Measurements from ENCODE around the gene STK39.

The STK39 gene

DNA sequence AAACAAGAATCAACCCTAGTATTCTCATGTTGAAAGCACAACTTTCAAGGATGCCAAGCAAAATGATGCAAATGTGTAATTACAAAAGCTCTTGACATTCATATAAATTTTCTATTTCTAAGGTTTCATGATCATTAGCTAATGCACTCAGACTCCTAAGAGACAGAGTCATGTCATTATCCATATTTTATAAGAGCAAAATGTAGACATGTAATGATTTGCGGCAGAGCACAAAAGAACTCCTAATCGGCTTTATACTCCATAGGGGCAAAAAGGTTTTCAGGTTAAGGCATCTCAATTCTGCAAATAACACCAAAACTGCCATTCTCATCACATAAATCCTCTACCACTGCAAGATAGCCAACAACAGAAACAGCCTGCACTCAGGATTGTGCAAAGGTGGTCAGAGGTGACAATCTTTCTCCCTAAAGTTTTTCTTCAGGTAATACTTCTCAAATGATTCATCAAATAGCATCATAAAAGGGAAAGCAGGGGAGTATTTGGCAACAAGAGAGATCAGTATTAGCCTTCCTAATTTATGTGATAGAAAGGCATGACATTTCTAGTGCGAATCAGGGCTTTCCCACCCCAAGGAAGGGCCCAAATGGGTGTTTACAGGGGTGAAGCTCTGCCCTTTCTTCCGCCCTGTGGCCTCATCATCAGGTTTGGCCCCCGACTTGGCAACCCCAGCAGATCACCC lies 64.7 kb downstream of the STK39 start:
- Histone ChIP-seq H2AFZ (ENCODE audit: low read depth, low read length) (no peak overlapping the region), H3K4me1 (ENCODE audit: insufficient read depth, low read length) (peaks cover 10% of the 10 kb centered on the region), H3K36me3 (ENCODE audit: insufficient read depth, low read length) (peaks cover 10% of the 10 kb centered on the region), H3K9me3 (ENCODE audit: low read length) (no peaks in the 10 kb centered on the region), H3K4me3 (ENCODE audit: low read length) (no peak overlapping the region), H3K27me3 (ENCODE audit: insufficient read depth, low read length) (no peaks in the 10 kb centered on the region)

DNA sequence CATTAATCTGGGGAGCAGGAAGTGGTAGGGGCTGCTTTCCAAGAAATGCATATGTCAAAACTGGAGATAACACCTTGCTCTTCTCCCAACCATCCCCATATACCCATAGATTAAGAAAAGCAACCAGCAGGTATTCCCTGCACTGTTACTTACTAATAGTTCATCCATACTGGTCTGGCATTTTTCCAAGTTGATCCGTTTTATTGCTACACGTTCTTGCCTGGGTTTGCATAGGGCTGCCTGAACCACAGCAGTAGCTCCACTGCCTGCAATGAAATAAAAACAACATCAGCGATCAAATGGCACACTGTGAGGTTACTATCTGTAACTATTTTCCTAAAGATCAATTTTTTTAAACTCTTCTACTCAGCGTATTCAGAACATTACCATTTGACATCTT lies 65.6 kb downstream of the STK39 start:
- no peaks in the 10 kb centered on the region for H3K27me3 ChIP-seq (ENCODE audit: insufficient read depth, low read length)
- peaks cover 12% of the 10 kb centered on the region for H3K4me1 ChIP-seq (ENCODE audit: insufficient read depth, low read length)
- no peak overlapping the region for H2AFZ ChIP-seq (ENCODE audit: low read depth, low read length)
- H3K4me3 ChIP-seq (ENCODE audit: low read length), result no peak overlapping the region
- no peaks in the 10 kb centered on the region for H3K9me3 ChIP-seq (ENCODE audit: low read length)
- H3K36me3 ChIP-seq (ENCODE audit: insufficient read depth, low read length), result peaks cover 10% of the 10 kb centered on the region

DNA sequence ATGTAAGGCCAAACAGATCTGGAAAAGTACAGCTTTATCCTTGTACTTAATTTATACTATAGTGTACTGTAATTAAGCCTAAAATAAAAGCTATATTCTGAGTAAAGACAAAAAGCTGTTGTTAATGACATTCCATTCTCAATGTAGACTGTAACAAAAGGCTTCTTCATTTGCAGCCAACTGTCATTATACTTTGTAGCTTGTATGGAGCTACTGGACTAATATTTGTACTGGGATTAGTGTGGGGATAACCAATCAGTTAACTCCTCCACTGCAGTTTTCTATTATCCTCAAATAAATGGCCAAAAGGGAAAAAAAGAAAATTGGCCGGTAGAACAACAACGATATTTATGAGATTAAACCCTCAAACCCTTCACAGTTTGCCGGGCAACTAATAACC lies 66.5 kb downstream of the STK39 start:
- no peak overlapping the region for H2AFZ ChIP-seq (ENCODE audit: low read depth, low read length)
- H3K36me3 ChIP-seq (ENCODE audit: insufficient read depth, low read length), result peaks cover 10% of the 10 kb centered on the region
- no peaks in the 10 kb centered on the region for H3K27me3 ChIP-seq (ENCODE audit: insufficient read depth, low read length)
- H3K9me3 ChIP-seq (ENCODE audit: low read length), result no peaks in the 10 kb centered on the region
- H3K4me3 ChIP-seq (ENCODE audit: low read length), result no peak overlapping the region
- peaks cover 12% of the 10 kb centered on the region for H3K4me1 ChIP-seq (ENCODE audit: insufficient read depth, low read length)

DNA sequence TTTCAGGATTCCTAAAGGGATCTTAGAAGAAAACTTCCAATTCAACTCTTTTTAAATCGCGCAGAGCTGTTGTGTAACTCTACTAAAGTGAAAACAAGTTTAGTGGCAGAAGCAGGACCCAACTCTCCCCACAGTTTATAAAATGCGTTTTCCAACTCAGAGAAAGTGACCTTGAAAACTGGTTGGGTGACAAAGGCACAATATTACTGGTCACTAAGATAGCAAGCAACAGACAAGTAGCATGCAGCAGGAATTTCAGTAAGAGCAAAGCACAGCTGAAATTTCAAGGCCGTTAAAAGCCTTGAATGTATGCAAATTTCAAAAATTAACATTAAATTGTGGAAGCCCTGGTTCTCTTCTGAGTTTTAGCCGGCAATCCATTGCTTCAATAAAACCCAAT lies 66.9 kb downstream of the STK39 start:
- no peaks in the 10 kb centered on the region for H3K9me3 ChIP-seq (ENCODE audit: low read length)
- no peak overlapping the region for H3K4me3 ChIP-seq (ENCODE audit: low read length)
- H2AFZ ChIP-seq (ENCODE audit: low read depth, low read length), result no peak overlapping the region
- H3K4me1 ChIP-seq (ENCODE audit: insufficient read depth, low read length), result peaks cover 12% of the 10 kb centered on the region
- peaks cover 10% of the 10 kb centered on the region for H3K36me3 ChIP-seq (ENCODE audit: insufficient read depth, low read length)
- H3K27me3 ChIP-seq (ENCODE audit: insufficient read depth, low read length), result no peaks in the 10 kb centered on the region

DNA sequence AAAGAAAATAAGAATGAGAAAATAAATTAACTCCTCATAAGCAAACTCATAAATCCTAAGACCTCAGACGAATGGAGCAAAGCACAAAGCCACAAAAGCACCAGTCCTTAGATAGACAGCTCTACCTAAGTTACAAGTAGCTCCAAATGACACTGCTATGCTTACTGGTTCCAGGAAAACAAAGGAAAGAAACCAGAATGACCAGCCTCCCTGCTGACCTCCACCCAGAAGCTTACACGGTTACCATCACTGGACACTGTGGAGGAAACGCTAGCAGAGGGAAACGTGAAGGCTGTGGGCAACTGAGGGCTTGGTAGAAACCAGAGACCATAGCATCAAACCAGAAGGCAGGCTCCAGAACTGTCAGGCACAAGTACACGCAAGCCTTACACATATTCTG lies 67.8 kb downstream of the STK39 start:
- Histone ChIP-seq H3K4me3 (ENCODE audit: low read length) (no peak overlapping the region), H3K4me1 (ENCODE audit: insufficient read depth, low read length) (peaks cover 12% of the 10 kb centered on the region), H2AFZ (ENCODE audit: low read depth, low read length) (no peak overlapping the region), H3K36me3 (ENCODE audit: insufficient read depth, low read length) (peaks cover 13% of the 10 kb centered on the region), H3K27me3 (ENCODE audit: insufficient read depth, low read length) (no peaks in the 10 kb centered on the region), H3K9me3 (ENCODE audit: low read length) (no peaks in the 10 kb centered on the region)

DNA sequence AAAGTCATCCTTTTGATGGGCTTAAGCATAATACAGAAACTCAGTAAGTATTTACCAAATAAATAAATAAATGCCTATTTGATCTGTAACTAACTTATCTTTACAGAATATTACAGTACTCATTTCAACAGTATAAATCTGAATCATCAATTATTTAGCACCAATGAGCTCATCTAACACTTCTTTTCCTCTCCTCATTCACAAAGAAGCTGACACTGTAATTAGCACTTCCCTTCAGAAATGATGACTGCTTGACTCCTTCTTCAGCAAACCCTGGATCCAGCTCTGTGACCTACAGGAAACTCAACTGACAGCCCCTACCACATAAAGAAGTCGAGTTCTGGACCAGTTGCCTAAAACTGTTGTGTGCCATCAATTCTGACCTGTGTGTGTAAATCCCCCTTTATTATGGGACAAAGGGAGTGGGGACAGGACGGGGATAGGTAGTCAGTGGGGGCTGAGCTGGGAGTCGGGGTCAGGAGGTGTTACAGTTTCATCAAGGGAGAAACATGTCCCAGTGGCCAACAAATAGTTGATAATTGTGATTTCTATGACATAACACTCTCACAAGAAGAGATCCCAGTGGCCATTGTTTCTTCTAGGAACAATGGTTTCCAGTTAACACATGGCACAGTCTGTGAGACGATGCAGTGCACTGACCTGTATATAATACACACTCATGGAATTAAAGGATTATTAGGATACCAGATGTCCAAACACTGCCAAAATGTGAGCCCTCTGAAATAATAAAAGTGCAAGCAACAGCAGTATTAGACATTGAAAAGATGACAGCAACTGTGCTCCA lies 68.7 kb downstream of the STK39 start:
- Histone ChIP-seq H2AFZ (ENCODE audit: low read depth, low read length) (no peak overlapping the region), H3K27me3 (ENCODE audit: insufficient read depth, low read length) (no peaks in the 10 kb centered on the region), H3K36me3 (ENCODE audit: insufficient read depth, low read length) (peaks cover 13% of the 10 kb centered on the region), H3K4me3 (ENCODE audit: low read length) (no peak overlapping the region), H3K9me3 (ENCODE audit: low read length) (no peaks in the 10 kb centered on the region), H3K4me1 (ENCODE audit: insufficient read depth, low read length) (peaks cover 12% of the 10 kb centered on the region)

DNA sequence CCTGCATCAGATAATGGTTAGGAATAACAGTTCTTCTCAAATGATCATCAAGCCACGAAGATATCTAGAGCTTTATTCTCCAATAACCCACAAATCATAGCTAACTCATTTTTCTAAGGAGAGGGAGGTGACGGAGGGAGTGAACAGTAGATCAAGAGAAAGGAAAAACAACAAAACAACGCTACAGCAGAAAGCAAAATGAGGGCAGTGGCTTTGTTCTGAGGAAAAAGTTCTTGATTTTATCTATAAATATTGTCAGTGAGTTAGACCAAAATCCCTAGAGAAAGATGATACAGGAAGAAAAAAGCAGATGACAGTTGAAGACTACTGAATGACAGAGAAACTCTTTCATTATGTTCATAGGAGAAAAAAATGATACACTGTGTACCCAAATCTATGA lies 71.0 kb downstream of the STK39 start:
- H3K27me3 ChIP-seq (ENCODE audit: insufficient read depth, low read length), result no peaks in the 10 kb centered on the region
- H3K4me1 ChIP-seq (ENCODE audit: insufficient read depth, low read length), result peaks cover 12% of the 10 kb centered on the region
- no peak overlapping the region for H3K4me3 ChIP-seq (ENCODE audit: low read length)

DNA sequence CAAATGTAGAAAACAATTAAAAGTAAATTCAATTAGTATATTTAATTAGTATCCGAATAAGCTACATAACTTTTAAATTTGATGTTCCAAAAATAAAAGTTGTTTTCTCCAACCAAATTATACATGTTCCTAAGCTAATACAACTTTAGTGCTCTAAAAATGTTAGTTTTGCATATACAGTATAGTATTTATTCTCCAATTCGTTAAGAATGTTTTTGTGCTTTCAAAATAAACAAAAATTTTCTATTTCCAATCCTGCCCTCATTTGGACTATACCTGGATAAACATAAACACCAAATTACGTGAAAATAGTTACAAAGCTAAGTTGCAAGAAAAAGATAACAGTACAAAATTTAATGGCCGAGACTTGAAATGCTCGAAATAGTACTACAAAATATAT lies 71.9 kb downstream of the STK39 start:
- Histone ChIP-seq H3K4me1 (ENCODE audit: insufficient read depth, low read length) (peaks cover 12% of the 10 kb centered on the region), H3K36me3 (ENCODE audit: insufficient read depth, low read length) (peaks cover 3% of the 10 kb centered on the region), H3K27me3 (ENCODE audit: insufficient read depth, low read length) (no peaks in the 10 kb centered on the region), H3K9me3 (ENCODE audit: low read length) (no peaks in the 10 kb centered on the region), H3K4me3 (ENCODE audit: low read length) (no peak overlapping the region), H2AFZ (ENCODE audit: low read depth, low read length) (no peak overlapping the region)

More for the DNA sequence above, 71.0 kb downstream of the STK39 start:
- Histone ChIP-seq H3K9me3 (ENCODE audit: low read length) (no peaks in the 10 kb centered on the region), H2AFZ (ENCODE audit: low read depth, low read length) (no peak overlapping the region), H3K36me3 (ENCODE audit: insufficient read depth, low read length) (peaks cover 9% of the 10 kb centered on the region)

DNA sequence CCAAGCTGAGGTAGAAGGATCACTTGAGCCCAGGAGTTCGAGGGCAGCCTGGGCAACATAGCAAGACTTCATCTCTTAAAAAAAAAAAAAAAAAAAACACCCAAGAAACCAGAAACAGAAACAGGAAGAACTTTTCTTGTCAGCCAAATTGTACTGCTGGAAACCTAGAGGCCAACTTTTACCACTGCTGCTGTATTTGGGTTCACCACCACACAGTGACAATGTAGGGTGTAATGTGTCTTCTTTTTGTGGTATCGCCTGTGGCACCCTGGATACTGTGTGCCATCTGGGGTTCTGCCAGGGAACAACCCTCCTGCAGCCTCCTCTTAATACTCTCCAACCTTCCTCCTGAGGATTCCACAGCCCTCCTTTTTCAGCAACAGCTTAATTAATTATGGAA lies 72.6 kb downstream of the STK39 start:
- H2AFZ ChIP-seq (ENCODE audit: low read depth, low read length), result no peak overlapping the region
- H3K9me3 ChIP-seq (ENCODE audit: low read length), result no peaks in the 10 kb centered on the region
- H3K4me3 ChIP-seq (ENCODE audit: low read length), result no peak overlapping the region
- peaks cover 12% of the 10 kb centered on the region for H3K4me1 ChIP-seq (ENCODE audit: insufficient read depth, low read length)
- H3K27me3 ChIP-seq (ENCODE audit: insufficient read depth, low read length), result no peaks in the 10 kb centered on the region
- peaks cover 3% of the 10 kb centered on the region for H3K36me3 ChIP-seq (ENCODE audit: insufficient read depth, low read length)

DNA sequence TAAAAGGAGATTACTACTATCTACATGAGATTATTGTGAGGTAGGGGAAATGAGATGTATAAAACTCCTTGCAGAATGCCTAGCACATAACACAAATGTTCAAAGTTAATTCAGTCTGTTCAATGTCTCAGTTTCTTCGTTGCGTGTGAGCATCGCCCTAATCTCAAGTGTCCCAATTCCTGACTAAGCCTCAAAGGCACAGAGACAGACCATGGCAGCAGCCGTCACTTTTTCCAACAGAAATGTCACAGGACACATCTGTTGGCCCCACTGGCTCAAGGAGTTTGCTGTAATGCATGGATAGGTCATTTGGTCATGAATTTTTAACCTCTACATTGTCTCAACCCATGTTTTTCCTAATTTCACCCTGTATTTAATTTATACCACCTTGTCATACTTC lies 75.3 kb downstream of the STK39 start:
- H3K36me3 ChIP-seq (ENCODE audit: insufficient read depth, low read length), result peaks cover 5% of the 10 kb centered on the region
- peaks cover 2% of the 10 kb centered on the region for H3K4me1 ChIP-seq (ENCODE audit: insufficient read depth, low read length)
- no peak overlapping the region for H3K4me3 ChIP-seq (ENCODE audit: low read length)
- no peak overlapping the region for H2AFZ ChIP-seq (ENCODE audit: low read depth, low read length)
- no peaks in the 10 kb centered on the region for H3K9me3 ChIP-seq (ENCODE audit: low read length)
- H3K27me3 ChIP-seq (ENCODE audit: insufficient read depth, low read length), result no peaks in the 10 kb centered on the region

DNA sequence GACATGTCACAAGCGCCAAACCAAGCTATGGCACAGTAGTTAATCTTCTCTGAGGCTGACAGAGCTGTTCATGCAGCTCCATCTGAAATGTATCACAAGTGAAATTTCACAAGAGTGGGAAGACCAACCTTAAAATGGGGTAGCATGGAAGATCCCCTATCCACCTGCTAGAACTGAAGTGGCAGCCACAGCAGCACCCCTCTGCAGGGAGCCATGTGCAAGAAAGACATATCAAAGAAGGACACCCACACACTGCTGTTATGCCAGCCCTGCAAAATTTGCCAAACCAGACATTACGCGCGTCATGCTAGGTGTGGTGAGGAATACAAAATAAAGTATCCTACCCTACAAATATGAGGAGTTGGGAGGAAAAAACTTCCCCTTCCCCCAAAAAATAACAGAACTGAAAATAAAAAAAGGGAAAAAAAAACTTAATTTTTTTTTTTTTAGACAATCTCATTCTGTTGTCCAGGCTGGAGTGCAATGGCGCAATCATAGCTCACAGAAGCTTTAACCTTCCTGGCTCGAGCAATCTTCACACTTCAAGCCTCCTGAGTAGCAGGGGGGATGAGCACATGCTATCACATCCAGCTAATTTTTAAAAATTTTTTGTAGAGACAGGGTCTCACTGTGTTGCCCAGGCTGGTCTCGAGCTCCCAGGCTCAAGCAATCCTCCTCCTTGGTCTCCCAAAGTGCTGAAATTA lies 76.2 kb downstream of the STK39 start:
- no peaks in the 10 kb centered on the region for H3K27me3 ChIP-seq (ENCODE audit: insufficient read depth, low read length)
- peaks cover 7% of the 10 kb centered on the region for H3K4me1 ChIP-seq (ENCODE audit: insufficient read depth, low read length)
- no peak overlapping the region for H2AFZ ChIP-seq (ENCODE audit: low read depth, low read length)
- peaks cover 9% of the 10 kb centered on the region for H3K36me3 ChIP-seq (ENCODE audit: insufficient read depth, low read length)
- no peak overlapping the region for H3K4me3 ChIP-seq (ENCODE audit: low read length)
- no peaks in the 10 kb centered on the region for H3K9me3 ChIP-seq (ENCODE audit: low read length)

DNA sequence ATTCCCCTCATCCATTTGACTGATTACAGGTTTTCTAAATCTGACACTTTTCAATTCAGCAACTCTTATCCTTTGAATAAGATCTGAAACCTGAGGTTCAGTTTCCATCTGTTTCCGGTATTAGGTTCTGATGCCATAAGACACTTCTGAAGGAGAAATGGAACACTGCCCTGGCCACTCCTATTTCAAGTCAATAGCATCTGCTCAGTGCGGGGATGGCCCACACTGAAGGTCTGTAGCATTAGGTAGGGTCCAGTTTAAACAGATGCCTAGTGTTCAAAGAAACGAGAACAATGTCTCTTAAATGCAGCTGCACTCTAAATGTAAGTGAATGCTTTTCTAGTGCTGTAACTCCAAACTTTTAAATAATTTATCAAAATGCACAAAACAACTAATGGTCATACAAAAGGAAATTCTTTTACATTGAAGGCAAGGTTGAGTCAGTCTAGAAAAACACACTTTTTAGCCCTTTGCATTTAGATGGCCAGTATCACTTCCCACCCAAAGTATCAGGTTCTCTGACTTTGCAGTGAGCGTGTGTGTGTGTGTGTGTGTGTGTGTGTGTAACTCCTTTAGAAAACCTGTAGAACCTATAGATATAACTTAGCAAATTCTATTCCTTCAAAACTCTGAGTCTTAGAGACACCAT lies 78.2 kb downstream of the STK39 start:
- no peaks in the 10 kb centered on the region for H3K9me3 ChIP-seq (ENCODE audit: low read length)
- H3K36me3 ChIP-seq (ENCODE audit: insufficient read depth, low read length), result peaks cover 16% of the 10 kb centered on the region
- peaks cover 7% of the 10 kb centered on the region for H3K4me1 ChIP-seq (ENCODE audit: insufficient read depth, low read length)
- H2AFZ ChIP-seq (ENCODE audit: low read depth, low read length), result no peak overlapping the region
- no peaks in the 10 kb centered on the region for H3K27me3 ChIP-seq (ENCODE audit: insufficient read depth, low read length)
- H3K4me3 ChIP-seq (ENCODE audit: low read length), result no peak overlapping the region
